H9 (cell line): ENCODE data around the gene IGF1R. TPM values are rescaled to one million over a fixed set of nuclear protein-coding genes. Genes with fewer than 3 reads are reported as not detected.

Experiments
- DNase-seq: peaks from one replicate; pipeline ENCODE4 v3.0.0-alpha.2; 2017
- H2AFZ ChIP-seq: one replicate; pipeline ENCODE4 v1.6.1; 2013; ENCODE audit warnings: mild to moderate bottlenecking, low read length, control low read depth, moderate library complexity
- H2AK5ac ChIP-seq: 2 replicates; pipeline ENCODE4 v1.6.1; 2013; ENCODE audit warnings: low read length, control low read depth, mixed read lengths; ENCODE audit not compliant: insufficient read length
- H2BK120ac ChIP-seq: one replicate; pipeline ENCODE4 v1.6.1; 2013; ENCODE audit warnings: low read depth, mild to moderate bottlenecking, low read length, control low read depth, inconsistent platforms; ENCODE audit not compliant: poor library complexity, severe bottlenecking
- H2BK12ac ChIP-seq: 2 replicates; pipeline ENCODE4 v1.6.1; 2013; ENCODE audit warnings: low read length, control low read depth, mixed read lengths, low read depth; ENCODE audit not compliant: insufficient read length
- H2BK15ac ChIP-seq: 2 replicates; pipeline ENCODE4 v1.6.1; 2013; ENCODE audit warnings: low read depth, low read length, control low read depth
- H2BK20ac ChIP-seq: one replicate; pipeline ENCODE4 v1.6.1; 2013; ENCODE audit warnings: low read depth, mild to moderate bottlenecking, low read length, control low read depth, inconsistent platforms; ENCODE audit not compliant: poor library complexity, severe bottlenecking
- H2BK5ac ChIP-seq: 2 replicates; pipeline ENCODE4 v1.6.1; 2013; ENCODE audit warnings: low read length, control low read depth, mixed read lengths; ENCODE audit not compliant: insufficient read length
- H3K14ac ChIP-seq: 2 replicates; pipeline ENCODE4 v1.6.1; 2013; ENCODE audit warnings: low read length, control low read depth; ENCODE audit not compliant: insufficient read depth
- H3K18ac ChIP-seq: 2 replicates; pipeline ENCODE4 v1.6.1; 2013; ENCODE audit warnings: low read depth, mild to moderate bottlenecking, mixed read lengths, low read length, control low read depth; ENCODE audit not compliant: insufficient read length
- H3K23ac ChIP-seq: 2 replicates; pipeline ENCODE4 v1.6.1; 2013; ENCODE audit warnings: low read length, control low read depth, mixed read lengths, low read depth; ENCODE audit not compliant: insufficient read length
- H3K23me2 ChIP-seq: 2 replicates; pipeline ENCODE4 v1.6.1; 2013; ENCODE audit warnings: low read depth, mild to moderate bottlenecking, mixed read lengths, low read length, control low read depth; ENCODE audit not compliant: insufficient read length, poor library complexity, severe bottlenecking
- H3K27ac ChIP-seq: 2 replicates; pipeline ENCODE4 v1.5.1; 2013; ENCODE audit warnings: low read length, control low read depth, mixed read lengths, low read depth; ENCODE audit not compliant: insufficient read length
- H3K27me3 ChIP-seq: 2 replicates; pipeline ENCODE4 v1.6.1; 2013; ENCODE audit warnings: low read length, control low read depth, inconsistent platforms; ENCODE audit not compliant: insufficient read depth
- H3K4ac ChIP-seq: 2 replicates; pipeline ENCODE4 v1.6.1; 2013; ENCODE audit warnings: low read depth, mild to moderate bottlenecking, control low read depth, inconsistent platforms, low read length, moderate library complexity
- H3K4me1 ChIP-seq: 2 replicates; pipeline ENCODE4 v1.6.1; 2013; ENCODE audit warnings: low read length, control low read depth, inconsistent platforms; ENCODE audit not compliant: insufficient read depth
- H3K4me2 ChIP-seq: 2 replicates; pipeline ENCODE4 v1.6.1; 2013; ENCODE audit warnings: low read length, control low read depth, mixed read lengths; ENCODE audit not compliant: insufficient read length, insufficient read depth
- H3K56ac ChIP-seq: 2 replicates; pipeline ENCODE4 v1.6.1; 2013; ENCODE audit warnings: low read depth, mild to moderate bottlenecking, mixed read lengths, low read length, control low read depth; ENCODE audit not compliant: insufficient read length
- H3K79me1 ChIP-seq: 2 replicates; pipeline ENCODE4 v1.6.1; 2013; ENCODE audit warnings: low read depth, mild to moderate bottlenecking, moderate library complexity, low read length, control low read depth, inconsistent platforms; ENCODE audit not compliant: insufficient read depth, poor library complexity, severe bottlenecking
- H3K79me2 ChIP-seq: 2 replicates; pipeline ENCODE4 v1.6.1; 2013; ENCODE audit warnings: low read length, control low read depth, inconsistent platforms; ENCODE audit not compliant: insufficient read depth
- H3K9ac ChIP-seq: 2 replicates; pipeline ENCODE4 v1.6.1; 2013; ENCODE audit warnings: low read length, control low read depth, mixed read lengths; ENCODE audit not compliant: insufficient read length; ENCODE audit errors: extremely low read depth
- H3K9me3 ChIP-seq: one replicate; pipeline ENCODE4 v1.6.1; 2013; ENCODE audit warnings: low read depth, low read length, inconsistent platforms; ENCODE audit not compliant: control insufficient read depth
- H3T11ph ChIP-seq: one replicate; pipeline ENCODE4 v1.6.1; 2013; ENCODE audit warnings: mild to moderate bottlenecking, low read length, control low read depth, inconsistent platforms
- H4K20me1 ChIP-seq: one replicate; pipeline ENCODE4 v1.6.1; 2013; ENCODE audit not compliant: control insufficient read depth, insufficient read length, insufficient read depth
- H4K5ac ChIP-seq: 2 replicates; pipeline ENCODE4 v1.6.1; 2013; ENCODE audit warnings: low read depth, mild to moderate bottlenecking, mixed read lengths, low read length, control low read depth; ENCODE audit not compliant: insufficient read length
- H4K8ac ChIP-seq: replicated peaks from 2 replicates; pipeline ENCODE4 v1.6.1; 2013; ENCODE audit warnings: low read length, control low read depth, mixed read lengths, low read depth; ENCODE audit not compliant: insufficient read length
- H4K91ac ChIP-seq: 2 replicates; pipeline ENCODE4 v1.6.1; 2013; ENCODE audit warnings: low read depth, mild to moderate bottlenecking, moderate library complexity, mixed read lengths, low read length, control low read depth; ENCODE audit not compliant: insufficient read length
- H3K27ac Mint-ChIP-seq, 3 experiments: 2 replicates in 2 of 3; 3 replicates in 1 of 3; pipeline ENCODE4 v1.8.0; 2020 to 2021; ENCODE audit warnings: mixed read lengths in 3 of 3, mild to moderate bottlenecking in 1 of 3, moderate library complexity in 1 of 3
- H3K27me3 Mint-ChIP-seq: 2 replicates; pipeline ENCODE4 v1.8.0; 2021; ENCODE audit warnings: low read depth, mild to moderate bottlenecking, moderate library complexity, mixed read lengths
- H3K36me3 Mint-ChIP-seq, 3 experiments: 2 replicates in 2 of 3; 3 replicates in 1 of 3; pipeline ENCODE4 v1.8.0; 2020 to 2021; ENCODE audit warnings: low read depth in 3 of 3, mixed read lengths in 3 of 3; ENCODE audit not compliant: insufficient read depth in 1 of 3
- H3K4me1 Mint-ChIP-seq, 2 experiments: 2 replicates each; pipeline ENCODE4 v1.8.0; 2020; ENCODE audit warnings: mixed read lengths in 2 of 2
- H3K4me3 Mint-ChIP-seq, 2 experiments: 2 replicates in 1 of 2; 3 replicates in 1 of 2; pipeline ENCODE4 v1.8.0; 2020 to 2021; ENCODE audit warnings: mild to moderate bottlenecking in 2 of 2, mixed read lengths in 2 of 2, moderate library complexity in 1 of 2
- H3K9me3 Mint-ChIP-seq, 2 experiments: 2 replicates in 1 of 2; 3 replicates in 1 of 2; pipeline ENCODE4 v1.8.0; 2020; ENCODE audit warnings: mild to moderate bottlenecking in 2 of 2, mixed read lengths in 2 of 2, moderate library complexity in 1 of 2
- CTCF ChIP-seq: fragments of 200-600 bp; sonication (generic); conservative IDR thresholded peaks from 3 replicates; pipeline ENCODE4 v1.8.0; 2021; ENCODE audit warnings: antibody characterized with exemption, mild to moderate bottlenecking
- WGBS: extraction: QIAGEN DNeasy Blood & Tissue Kit; methylation state at CpG from one replicate; pipeline ENCODE4 v1.1.7; 2013; ENCODE audit warnings: missing lambda C conversion rate, low lambda C conversion rate, mixed read lengths; ENCODE audit not compliant: insufficient read length; ENCODE audit errors: extremely low coverage; 5-methylcytosine and 5-hydroxymethylcytosine counted together
- total RNA-seq: library from RNA; stranded (reverse); gene quantifications from 2 replicates; pipeline ENCODE4 v1.2.1, GENCODE V29; 2021

IGF1R gene
- total RNA-seq, 1 experiment from 2014 or later: 70.0 TPM

GRCh38 chr15:98859149-98859548 lies 210.8 kb downstream of the IGF1R start:
- no peak overlapping the region for H2BK20ac ChIP-seq
- H4K8ac ChIP-seq: no peak overlapping the region
- H3K9me3 Mint-ChIP-seq: no peaks in the 10 kb centered on the region
- no peak overlapping the region for H2BK12ac ChIP-seq
- DNase-seq: no peak
- no peaks in the 10 kb centered on the region for H3K23me2 ChIP-seq
- peaks cover 34% of the 10 kb centered on the region; the same call in 1 of the 2 replicates for H3K79me2 ChIP-seq
- H3K79me1 ChIP-seq: peaks cover 11% of the 10 kb centered on the region
- no peaks in the 10 kb centered on the region for H3K36me3 Mint-ChIP-seq
- H4K20me1 ChIP-seq: no peaks in the 10 kb centered on the region
- H2BK120ac ChIP-seq: no peak overlapping the region
- H2AFZ ChIP-seq: no peak overlapping the region
- peaks cover 25% of the 10 kb centered on the region; the same call in 1 of the 2 replicates for H3K4me1 ChIP-seq
- TF ChIP-seq CTCF: no peak
- H2BK15ac ChIP-seq: no peak overlapping the region
- no peak overlapping the region for H2BK5ac ChIP-seq
- H3K56ac ChIP-seq: no peak overlapping the region
- H2AK5ac ChIP-seq: no peak overlapping the region
- H3K27ac Mint-ChIP-seq: peak overlapping the region in 1 of 3 experiments; percentile 41; a peak in 3 of 7 replicates
- H3K14ac ChIP-seq: no peak overlapping the region
- H3K23ac ChIP-seq: no peak overlapping the region
- no peak overlapping the region for H3K4me2 ChIP-seq
- H3K27me3 ChIP-seq: no peaks in the 10 kb centered on the region
- H3K4me1 Mint-ChIP-seq: peaks cover 80 to 81% of the 10 kb centered on the region in 2 experiments
- no peak overlapping the region for H4K91ac ChIP-seq
- no CpG with 5 or more reads among the region's 6 CpGs for WGBS
- no peaks in the 10 kb centered on the region for H3K27me3 Mint-ChIP-seq
- H3K9ac ChIP-seq: no peak overlapping the region
- H3K9me3 ChIP-seq: no peaks in the 10 kb centered on the region
- no peak overlapping the region for H3K27ac ChIP-seq
- H3K18ac ChIP-seq: no peak overlapping the region
- no peak overlapping the region for H3K4me3 Mint-ChIP-seq
- no peak overlapping the region for H4K5ac ChIP-seq
- H3K4ac ChIP-seq: no peak overlapping the region
- H3T11ph ChIP-seq: no peak overlapping the region
